ENCODE data around the gene KIAA0753.

The KIAA0753 gene

DNA sequence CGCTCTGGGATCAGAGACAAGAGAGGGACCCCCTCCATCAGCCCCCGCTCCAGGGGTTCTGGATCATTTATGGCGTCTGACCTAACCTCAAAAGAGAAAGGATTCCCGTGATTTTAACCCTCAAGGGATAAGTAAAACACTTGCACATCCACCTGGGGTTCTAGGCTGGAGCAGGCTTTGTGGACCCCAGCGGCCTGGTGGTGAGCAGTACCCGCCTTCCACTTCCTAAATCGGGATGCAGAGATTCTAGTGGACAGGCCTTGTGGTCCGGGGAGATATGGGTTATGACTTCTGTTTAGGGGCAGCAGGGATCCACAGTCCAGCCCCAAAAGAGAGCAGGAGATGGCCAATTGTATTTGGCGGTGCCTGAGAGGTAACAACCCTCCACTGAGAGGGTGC is 83.5 kb downstream of the KIAA0753 start:
- no peak for DNase-seq
- intact Hi-C loops (cut with DNase I) = no loop called here

GRCh38 chr17:6556121-6557039 is 84.1 kb downstream of the KIAA0753 start, which contains the start of gene PITPNM3:
Gene PITPNM3, minus strand, starts transcription at chr17:6556555. Its CDS starts 149 bp downstream, at chr17:6556406.
- peak in 5 of 42 donors; percentile 28 to 64 (median 42) for DNase-seq
- intact Hi-C loops (cut with DNase I) = no loop called here

DNA sequence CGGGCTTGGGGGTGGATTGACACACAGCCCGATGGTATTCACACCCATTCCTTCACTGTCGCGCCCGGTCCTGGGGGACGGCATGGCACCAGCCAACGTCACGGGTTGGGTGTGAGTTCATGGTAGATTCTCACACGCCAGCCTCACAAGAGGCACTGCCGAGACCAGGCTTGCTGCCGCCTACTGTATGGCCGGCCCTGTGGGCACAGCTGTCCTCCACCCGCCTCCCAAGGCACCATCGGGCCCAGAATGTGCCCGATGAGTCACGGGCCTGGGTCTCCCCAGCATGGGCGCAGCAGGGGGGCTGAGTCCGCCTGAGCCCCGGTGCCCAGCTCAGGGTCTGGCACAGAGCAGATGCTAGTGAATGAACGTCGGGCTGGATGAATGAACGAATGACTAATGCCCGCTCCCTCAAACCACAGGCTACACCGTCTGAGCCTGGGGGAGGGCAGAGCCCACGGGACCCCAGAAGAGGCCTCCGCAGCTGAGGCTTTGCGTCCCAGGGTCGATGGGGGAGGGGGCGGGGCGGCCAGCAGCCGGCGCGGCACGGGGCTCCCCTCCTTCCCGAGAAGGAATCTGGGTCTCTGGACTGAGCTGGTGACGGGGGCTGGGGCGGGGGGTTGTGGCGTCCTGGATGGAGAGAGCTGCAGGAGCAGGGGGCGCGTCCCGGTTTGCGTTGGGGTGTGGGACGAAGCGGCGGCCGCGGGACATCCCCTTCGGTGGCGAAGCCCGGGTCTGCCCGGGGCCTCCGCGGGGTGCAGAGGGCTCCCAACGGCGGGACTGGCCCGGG is 85.0 kb downstream of the KIAA0753 start:
- intact Hi-C loops (cut with DNase I) = no loop called here

DNA sequence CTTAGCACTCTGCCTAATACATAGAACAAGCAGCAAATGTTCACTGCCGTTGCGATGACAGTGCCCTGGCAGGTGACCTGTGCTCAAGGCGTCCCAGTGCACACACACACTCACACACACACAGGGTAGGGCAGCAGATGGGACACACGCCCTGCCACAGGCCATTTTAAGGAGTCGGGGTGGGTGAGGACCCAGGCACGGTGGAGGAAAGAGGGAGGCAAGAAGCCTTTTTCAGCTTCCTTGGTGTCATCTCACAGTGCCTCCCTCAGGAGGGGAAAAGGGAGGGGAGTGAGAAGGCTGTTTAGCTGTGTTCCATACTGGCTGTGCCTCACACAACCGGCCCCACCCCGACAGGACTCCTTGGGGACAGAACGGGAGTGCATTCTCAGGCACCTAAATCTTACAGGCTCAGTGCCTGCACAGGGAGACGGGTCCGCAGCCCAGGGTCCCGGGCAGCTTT is 85.6 kb downstream of the KIAA0753 start:
- intact Hi-C loops (cut with DNase I) = no loop called here
- peak in 15 of 42 donors; percentile 15 to 65 (median 36) for DNase-seq

More for the DNA sequence above, 85.0 kb downstream of the KIAA0753 start:
- DNase-seq = peak in 16 of 42 donors; percentile 16 to 72 (median 33)

- DNase-seq = no peak
- intact Hi-C loops (cut with DNase I) = no loop called here
Measured at GRCh38 chr17:6554342-6554741, 86.2 kb downstream of the KIAA0753 start.

DNA sequence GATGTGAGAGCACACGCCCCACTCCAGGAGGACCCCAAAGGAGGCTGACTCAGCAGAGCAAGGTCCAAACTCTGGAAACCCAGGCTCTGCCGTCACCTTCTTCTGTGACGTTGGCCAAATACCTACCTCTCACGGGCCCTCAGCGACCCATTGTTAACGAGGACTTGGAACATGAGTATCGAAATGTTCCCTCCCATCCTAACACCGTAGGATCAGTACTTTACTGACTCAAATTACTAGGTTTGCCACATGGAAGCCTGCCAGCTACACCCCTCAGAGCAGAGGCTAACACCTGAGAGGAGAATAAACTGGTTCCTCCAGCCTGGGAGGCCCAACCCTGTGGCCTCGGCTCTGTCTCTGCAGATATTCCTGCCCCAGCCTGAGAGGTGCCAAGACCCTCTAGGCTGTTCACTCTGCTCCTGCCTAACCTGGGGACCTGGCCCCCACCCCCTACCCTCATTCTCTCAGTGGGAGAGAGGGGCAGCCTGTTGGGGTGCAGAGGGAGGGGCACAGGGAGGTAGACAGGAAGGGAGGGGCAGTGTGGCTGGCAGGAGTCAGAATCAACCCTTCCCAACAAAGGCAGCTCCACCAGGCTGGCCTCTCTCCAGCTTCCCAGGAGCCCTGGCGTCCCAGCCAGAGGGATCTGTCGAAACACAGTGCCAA is 88.5 kb downstream of the KIAA0753 start:
- DNase-seq = peak in 1 of 42 donors; percentile 40
- intact Hi-C loops (cut with DNase I) = no loop called here

- DNase-seq = no peak
- intact Hi-C loops (cut with DNase I) = no loop called here
Measured at GRCh38 chr17:6551356-6551755, 89.2 kb downstream of the KIAA0753 start.

DNA sequence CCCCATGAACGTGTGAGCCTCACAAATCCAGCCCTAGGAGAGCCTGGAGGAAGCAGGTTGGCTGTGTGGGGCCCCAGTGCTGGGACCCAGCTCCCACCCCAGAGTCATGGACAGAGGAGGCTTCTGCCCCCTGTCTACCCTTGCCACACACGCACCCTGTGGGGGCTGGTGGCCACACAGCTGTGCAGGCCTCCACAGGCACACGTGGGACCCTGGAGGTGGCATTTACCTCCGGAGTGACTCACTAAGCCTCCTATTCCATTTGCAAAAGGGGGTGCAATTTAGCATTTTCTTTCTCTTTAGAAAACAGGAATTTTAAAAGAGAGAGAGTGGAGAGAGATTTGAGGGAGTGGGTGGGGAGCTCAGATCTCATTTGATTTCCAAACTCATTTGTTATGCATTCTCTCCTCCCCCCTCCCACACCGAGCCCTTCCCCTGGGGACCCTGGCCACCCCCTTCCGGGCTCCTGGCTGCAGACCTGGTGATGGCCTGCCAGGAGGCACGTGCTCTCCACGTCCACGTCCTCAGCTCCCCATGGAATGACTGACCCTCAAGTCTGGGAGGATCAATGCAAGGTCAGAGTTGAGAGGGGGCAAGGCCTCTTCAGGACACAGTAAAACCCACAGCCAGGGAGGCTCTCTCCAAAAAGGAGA is 91.0 kb downstream of the KIAA0753 start:
- intact Hi-C loops (cut with DNase I) = no loop called here
- DNase-seq = peak in 27 of 42 donors; percentile 24 to 77 (median 50)

GRCh38 chr17:6548578-6549330 is 91.8 kb downstream of the KIAA0753 start:
- intact Hi-C loops (cut with DNase I) = no loop called here
- DNase-seq = peak in 29 of 42 donors; percentile 6 to 76 (median 45)

DNA sequence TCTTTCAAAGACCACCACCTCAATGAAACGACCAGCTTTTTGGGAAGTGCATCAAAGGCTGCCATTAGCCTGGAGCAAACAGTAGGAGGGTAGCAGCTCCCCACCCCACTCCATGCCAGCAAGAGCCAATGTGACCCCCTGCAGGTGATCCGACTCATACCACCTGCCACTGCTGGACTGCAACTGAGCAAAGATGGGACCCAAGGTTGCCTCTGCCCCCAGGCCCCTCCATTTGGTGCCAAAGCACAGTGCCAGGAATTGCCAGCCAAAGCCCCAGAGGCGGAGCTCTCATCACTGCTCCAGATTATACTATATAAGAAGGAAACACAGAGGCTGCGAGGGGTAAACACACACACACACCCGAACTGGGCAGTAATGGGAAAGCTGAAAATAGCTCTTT is 92.5 kb downstream of the KIAA0753 start:
- intact Hi-C loops (cut with DNase I) = no loop called here
- no peak for DNase-seq

DNA sequence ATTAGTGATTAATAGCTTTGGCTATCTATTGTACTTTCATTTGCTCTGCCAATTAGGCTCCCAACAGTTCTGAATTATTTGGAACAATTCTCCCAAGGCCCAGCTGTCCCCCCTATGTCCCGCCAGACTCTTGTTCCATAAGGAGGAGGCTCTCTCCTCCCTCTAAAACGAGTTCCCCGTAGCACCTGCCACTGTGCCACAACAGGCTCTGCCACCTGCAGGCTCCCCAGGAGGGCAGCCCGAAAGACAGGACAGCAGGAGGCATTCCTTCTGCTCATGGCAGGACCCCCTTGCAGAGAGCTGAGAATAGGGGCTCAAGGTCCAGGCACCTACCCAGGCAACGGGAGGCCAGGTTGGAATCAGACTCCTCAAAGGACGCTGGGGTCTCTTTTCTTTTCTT is 93.2 kb downstream of the KIAA0753 start:
- intact Hi-C loops (cut with DNase I) = no loop called here

DNA sequence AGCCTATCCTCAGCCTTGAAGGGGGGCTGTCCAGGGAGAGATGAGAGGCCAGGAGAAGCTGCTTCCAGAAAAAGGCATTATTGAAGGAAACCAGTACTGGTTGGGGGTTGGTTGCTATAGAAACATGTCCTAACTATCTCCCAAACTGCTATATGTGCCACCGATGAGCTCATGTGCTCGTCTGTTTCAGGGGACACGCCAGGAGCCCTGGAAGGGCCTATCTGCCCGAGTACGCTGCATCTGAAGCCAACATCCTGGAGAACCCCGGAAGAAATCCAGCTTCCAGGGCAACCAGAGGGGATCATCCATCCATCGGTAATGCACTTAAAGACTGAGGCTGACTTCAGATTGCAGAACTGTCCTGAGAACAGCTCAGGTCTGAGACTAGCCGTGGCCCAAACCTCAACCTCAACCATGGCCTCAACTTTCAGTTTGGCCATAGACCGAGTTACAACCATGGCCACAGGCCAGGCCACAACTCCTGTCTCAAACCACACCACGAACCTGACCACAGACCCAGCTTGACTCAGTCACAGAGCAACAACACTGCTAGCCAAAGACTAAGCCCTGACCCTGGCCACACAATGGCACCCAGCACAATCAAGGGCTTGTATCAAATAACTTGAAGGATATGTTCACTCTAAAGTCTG is 94.3 kb downstream of the KIAA0753 start:
- peak in 1 of 42 donors; percentile 32 for DNase-seq

More for the DNA sequence above, 93.2 kb downstream of the KIAA0753 start:
- no peak for DNase-seq

GRCh38 chr17:6545291-6545690 is 95.2 kb downstream of the KIAA0753 start:
- no peak for DNase-seq
- intact Hi-C loops (cut with DNase I) = no loop called here

More for the DNA sequence above, 94.3 kb downstream of the KIAA0753 start:
- intact Hi-C loops (cut with DNase I) = no loop called here

GRCh38 chr17:6544011-6544370 is 96.5 kb downstream of the KIAA0753 start:
- DNase-seq = no peak
- intact Hi-C loops (cut with DNase I) = no loop called here

DNA sequence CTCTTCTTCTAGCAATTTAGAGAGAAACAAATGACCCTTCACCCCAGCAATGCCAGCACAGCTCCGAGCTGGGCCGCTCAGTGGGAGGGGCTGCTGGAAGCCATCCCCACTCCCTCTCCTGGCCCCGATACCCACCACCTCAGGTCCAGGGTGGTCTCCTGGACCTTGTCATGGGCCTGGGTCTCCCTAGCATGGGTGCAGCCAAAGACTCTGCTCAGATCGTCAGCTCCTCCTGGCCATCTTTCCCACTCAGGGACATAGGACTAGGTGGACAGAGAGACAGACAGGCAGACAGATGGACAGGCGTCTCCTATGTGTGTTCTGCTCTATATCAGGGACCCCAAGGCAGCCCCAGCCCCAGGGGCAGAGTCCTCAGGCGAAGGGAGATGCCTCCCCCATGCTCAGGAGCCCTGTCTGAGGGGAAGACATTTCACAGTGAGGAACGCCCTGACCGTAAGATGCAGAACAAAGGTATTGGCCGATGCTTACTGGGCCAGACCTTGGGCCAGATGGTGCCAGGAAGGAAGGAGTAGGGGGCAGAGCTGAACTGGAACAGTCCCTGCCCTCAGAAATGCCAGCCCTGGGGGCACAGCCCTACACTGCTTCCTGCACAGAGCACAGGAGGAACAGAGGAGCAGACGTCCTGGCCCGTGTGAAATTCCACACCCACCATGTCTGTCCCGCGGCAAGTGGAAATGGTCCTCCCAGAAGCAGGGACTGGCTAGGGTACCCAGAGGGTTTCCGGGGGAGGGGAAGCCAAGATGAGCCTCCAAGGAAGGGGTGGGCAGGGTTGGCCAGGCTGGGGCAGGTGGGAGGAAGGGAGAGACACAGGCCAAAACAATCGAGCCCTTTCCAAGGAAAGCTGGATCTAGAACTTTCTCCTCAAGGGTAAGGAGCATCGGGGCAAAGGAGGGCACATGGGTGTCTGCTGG is 97.2 kb downstream of the KIAA0753 start:
- no peak for DNase-seq
- intact Hi-C loops (cut with DNase I) = no loop called here

DNA sequence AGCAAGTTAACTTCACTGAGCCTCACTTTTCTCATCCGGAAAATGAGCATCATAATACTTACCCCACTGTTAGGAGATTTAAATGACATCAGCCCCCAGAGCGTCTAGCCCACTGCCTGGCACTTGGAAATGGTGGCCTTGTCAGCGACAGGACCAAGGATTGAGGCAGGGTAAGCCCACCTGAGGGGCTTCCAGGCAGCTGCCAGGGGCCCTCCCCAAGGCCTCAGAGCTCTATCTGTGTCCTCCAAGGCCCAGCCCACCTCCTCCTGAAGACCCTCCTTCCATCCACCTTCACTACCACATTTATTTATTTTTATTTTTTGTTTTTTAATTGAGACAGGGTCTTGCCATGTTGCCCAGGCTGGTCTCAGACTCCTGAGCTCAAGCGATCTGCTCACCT is 97.9 kb downstream of the KIAA0753 start:
- DNase-seq = no peak
- intact Hi-C loops (cut with DNase I) = no loop called here
